ENCODE measurements around the gene KRTAP25-1.

Gene KRTAP25-1

GRCh38 chr21:30289215-30289614 lies at the start of gene KRTAP25-1:
TSS of gene KRTAP25-1 (minus strand) at chr21:30289514. CDS start at chr21:30289490, 24 bp downstream.
- DNase-seq = no peak

DNA sequence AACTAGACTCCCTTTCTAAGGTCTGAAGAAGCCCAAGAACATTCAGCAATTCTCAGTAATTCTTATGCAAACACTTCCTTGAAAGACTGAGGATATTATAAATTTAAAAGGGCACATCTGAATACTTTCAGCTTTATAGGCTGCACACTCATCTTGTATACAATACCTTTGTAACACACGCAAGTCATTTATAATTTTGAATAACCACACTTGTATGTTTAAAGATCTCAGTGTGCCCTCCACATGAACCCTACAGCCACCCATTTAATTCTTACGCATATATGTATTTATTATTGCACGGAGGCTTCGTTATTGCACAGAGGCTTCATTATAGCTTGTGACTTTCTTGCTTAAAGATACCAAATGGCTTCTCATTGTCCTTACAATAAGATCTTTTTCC lies 49.4 kb upstream of the KRTAP25-1 start:
- DNase-seq = no peak

DNA sequence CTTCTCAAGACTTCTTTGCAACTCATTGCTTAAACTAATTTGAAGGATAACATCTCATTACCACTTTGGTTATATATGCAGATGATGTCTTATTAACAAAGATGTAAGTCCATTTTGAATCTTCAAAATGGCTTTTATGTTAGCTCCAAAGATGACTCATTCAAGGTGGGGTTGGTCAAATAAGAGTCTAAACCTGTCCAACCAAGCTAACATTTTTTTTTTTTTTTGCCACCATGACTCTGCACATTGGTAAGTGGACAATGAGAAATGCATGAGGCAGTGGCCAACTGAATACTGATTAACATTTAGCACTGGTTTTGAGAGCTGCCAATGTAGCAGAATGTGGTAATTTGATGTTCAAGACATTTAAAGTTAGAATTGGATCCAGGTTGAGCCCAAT lies 48.5 kb upstream of the KRTAP25-1 start:
- no peak for DNase-seq

- DNase-seq = no peak
Observed at GRCh38 chr21:30337276-30337744, 48.0 kb upstream of the KRTAP25-1 start, which contains the start of gene KRTAP27-1. TSS of gene KRTAP27-1 (minus strand) at chr21:30337694. CDS start at chr21:30337668, 26 bp downstream.

- no peak for DNase-seq
Observed at GRCh38 chr21:30336596-30336995, 47.3 kb upstream of the KRTAP25-1 start.

DNA sequence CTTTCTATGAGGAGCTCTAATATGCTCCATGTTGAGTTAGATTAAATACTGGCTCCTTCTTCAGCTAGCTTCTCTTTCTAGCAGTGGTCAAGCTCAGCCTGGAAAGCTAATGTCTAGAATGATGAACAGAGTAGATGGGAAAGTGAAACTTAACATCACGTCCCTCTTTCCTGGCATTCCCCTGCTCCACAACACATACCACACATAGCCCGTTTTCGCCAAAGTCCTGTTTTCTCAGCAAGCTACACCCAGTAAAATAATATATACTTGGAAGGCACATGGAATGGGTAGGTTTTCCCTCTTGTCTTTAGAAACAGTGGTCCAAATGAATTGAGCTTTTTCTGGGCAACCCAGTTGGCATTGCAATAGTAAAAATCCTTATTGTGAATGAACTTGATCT lies 44.4 kb upstream of the KRTAP25-1 start:
- no peak for DNase-seq

- no peak for DNase-seq
Observed at GRCh38 chr21:30332681-30333080, 43.4 kb upstream of the KRTAP25-1 start.

DNA sequence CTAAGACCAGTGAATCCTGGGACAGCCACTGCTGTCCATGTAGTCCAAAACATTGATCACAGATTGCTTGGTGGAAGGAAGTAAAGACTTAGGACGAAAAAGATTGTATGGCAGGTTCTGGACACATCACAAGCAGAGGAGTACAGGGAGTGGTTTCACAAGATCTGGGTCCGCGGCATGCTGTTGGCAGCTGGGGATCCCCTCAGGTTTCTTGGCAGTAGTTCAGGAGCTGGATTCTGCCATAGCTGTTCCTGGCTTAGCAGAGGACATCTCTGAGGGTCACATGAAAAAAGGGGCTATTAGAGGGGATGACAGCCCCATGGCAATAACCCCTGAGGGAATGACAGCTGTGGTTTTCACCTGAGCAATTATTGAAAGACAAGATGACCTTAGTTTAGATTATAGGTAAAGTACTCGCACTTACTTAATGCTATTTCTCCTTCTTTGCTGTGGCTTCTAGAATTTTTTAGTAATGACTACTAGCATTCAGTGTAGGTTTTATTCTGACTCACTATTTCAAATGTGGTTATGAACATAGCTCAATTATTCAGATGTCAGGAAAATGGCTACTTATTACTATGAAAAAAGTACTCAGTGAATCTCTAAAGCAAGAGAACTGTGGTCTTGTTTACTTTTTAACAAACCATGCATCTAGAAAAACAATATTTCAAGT lies 40.0 kb upstream of the KRTAP25-1 start:
- no peak for DNase-seq

GRCh38 chr21:30326390-30326789 lies 37.1 kb upstream of the KRTAP25-1 start:
- no peak for DNase-seq

GRCh38 chr21:30320215-30320614 lies 30.9 kb upstream of the KRTAP25-1 start, which contains the start of gene KRTAP26-1:
TSS of gene KRTAP26-1 (minus strand) at chr21:30320315. CDS start at chr21:30320035, 280 bp downstream.
- DNase-seq = no peak

DNA sequence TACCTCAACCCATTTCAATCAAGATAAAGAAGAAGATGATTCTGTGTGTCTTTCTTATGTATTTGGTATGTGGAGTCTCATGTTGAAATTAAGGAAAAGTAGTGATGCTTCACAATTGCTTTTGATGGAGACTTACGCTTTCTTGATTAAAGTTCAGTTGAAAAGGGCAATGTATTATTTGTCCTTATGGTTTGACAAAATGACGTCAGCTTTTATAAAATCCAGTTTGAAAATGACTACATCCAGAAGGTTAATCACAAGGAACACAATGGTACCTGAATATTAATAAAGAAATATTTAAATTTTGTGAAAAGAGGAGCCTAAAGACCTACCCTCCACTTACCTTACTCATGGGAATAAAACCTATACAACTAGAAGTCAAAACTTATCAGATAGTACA lies 26.4 kb upstream of the KRTAP25-1 start:
- no peak for DNase-seq

GRCh38 chr21:30306884-30307283 lies 17.6 kb upstream of the KRTAP25-1 start:
- DNase-seq = no peak

DNA sequence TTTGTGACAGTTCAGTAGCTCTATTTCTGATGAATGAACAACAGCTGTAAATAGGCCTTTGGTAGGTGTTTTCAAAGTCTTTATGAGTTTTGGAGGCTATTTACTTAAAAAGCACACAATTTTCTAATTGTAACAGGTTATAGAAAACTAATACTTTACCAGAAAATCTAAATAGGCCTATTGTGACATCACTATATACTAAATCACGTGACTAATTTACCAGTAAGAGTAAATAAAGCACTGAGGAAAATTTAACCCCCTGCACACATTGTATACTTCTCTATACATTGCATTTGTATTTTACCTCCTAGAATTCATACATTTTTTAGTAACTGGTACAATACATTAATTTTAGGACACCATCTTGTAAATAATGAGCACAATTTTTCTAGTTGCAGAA lies 15.8 kb upstream of the KRTAP25-1 start:
- no peak for DNase-seq

GRCh38 chr21:30282850-30283249 lies 6.5 kb downstream of the KRTAP25-1 start, which contains the start of gene KRTAP24-1:
TSS of gene KRTAP24-1 (minus strand) at chr21:30282950. CDS start at chr21:30282932, 18 bp downstream.
- no peak for DNase-seq

DNA sequence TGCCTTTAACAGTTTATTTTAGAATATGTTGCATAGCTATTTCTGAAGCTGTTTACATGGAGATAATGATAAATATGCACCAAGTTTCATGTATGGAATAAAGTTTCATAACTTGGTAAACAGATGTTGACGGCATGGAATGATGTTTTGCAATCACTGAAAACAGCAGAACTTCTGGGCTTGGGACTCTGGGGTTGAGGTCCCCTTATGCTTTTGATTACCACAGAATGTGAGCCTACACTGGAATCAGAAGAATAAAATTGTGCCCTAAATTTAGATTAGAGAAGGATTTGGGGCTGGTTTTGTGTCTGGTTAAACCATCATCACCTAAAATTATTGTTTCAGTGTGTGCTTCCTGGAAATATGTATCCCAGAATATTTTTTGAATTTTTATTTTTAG lies 17.7 kb downstream of the KRTAP25-1 start:
- DNase-seq = no peak

DNA sequence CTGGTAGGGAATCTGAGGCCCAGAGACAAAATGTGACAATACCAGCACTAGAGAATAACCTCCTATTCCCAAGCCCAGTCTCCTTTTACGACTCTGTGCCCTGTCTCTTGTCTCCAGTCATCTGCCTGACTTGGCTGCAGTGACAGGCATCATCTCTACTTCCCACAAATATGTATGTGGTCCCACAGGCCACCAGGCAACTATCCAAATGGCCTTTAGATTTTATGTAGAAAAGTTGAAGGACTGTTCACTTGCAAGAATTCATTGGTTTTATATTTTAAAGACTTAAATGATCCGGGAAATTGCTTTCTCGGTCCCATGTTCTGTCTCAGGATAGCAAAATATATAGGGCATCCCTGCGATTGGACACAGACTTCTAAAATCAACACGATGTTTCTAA lies 18.2 kb downstream of the KRTAP25-1 start:
- DNase-seq = no peak

GRCh38 chr21:30269803-30270530 lies 19.3 kb downstream of the KRTAP25-1 start:
- DNase-seq = no peak

DNA sequence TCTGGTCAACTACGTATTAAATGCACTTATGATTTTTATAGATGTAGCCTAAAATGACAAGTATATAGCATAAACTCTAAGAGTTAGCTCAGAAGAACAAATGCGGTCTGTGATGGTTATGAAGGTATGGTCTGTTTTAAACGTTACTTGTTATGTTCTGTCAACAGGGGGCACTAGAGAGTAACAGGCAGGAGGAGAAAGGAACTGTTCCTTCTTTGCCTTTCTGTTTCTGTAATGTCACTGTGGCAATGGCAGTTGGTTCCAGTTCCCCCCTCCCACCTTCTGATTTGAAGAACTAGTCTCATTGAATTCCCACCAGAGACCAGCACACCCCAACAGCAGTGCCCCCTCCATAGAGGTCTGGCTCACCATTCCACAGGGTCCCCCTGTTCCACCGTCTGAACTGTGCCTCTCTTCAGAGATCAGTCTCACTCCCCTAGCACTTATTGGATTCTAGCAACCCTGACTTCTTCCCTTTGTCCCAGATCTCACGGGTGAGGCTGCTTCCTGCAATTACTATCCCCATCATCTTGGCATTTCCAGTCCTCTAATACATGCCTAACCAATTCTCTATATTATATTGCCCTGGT lies 20.6 kb downstream of the KRTAP25-1 start:
- DNase-seq = no peak

DNA sequence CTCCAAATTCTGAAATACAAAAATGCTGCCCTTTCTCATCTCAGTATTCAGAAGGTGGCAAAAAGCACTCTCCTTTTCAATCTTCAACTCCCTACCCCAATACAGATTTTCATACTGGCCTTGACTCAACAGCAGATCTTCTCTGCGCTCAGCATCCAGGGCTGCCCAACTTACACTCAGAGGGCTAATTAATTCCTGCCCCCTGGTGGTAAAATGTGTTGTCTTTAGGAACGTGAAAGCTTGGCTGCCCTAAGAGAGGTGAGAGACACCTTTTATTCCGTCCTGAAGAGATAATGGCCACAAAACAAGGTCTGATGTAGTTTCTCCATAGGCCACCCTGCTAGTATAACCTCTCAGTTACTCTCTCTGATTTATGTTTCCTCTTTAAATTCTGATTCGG lies 31.5 kb downstream of the KRTAP25-1 start:
- no peak for DNase-seq

GRCh38 chr21:30256100-30256499 lies 33.2 kb downstream of the KRTAP25-1 start:
- no peak for DNase-seq

GRCh38 chr21:30255679-30256078 lies 33.6 kb downstream of the KRTAP25-1 start:
- no peak for DNase-seq

DNA sequence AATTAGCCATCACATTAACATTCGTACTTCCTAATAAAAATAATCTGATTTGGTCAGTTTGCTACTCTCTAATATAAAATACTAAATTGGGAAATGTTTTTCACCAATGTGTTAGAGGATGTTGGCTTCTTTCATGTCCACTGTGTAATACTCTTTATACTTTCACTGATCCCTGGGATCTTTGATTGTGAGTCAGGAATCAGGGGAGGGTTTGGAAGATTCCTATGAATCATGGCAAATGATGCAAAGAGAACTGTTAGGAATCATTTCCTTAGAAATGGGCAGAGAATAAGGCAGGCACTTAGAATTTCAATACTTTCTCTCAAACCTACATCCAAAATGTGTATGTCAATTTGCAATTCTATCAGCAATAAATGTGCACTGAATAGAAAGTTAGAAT lies 37.5 kb downstream of the KRTAP25-1 start:
- no peak for DNase-seq

- DNase-seq = no peak
Observed at GRCh38 chr21:30249936-30250335, 39.4 kb downstream of the KRTAP25-1 start.

DNA sequence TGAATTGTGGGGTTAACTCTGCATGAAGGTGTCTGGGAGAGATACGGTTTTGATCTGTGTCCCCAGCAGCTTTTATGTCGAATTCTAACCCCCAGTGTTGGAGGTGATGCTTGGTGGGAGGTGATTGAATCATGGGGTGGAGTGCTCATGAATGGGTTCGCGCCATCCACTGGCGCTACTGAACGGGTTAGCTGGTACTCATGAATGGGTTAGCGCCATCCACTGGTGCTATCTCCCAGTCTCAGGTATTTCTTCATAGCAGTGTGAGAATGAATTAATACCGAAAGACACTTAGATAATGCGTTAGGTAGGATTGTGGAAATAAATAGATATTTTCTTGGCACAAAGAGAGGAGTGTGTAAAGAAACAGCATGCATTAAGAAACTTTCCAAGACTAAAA lies 40.5 kb downstream of the KRTAP25-1 start:
- DNase-seq = no peak

Data from SIG-M5 (cell line).